Spleen (tissue), 11 donors: ENCODE measurements around the gene PACSIN1. TPM values are rescaled to one million over a fixed set of nuclear protein-coding genes. Genes with fewer than 3 reads are reported as not detected.

Source experiments
- DNase-seq: peaks from one replicate; pipeline ENCODE4 v3.0.0-alpha.2; 2020
- H3K27ac ChIP-seq, 8 donors: fragments of 200-600 bp; sonication (generic) in 7 of 8; 1 replicate in 4 of 8; 2 replicates in 4 of 8; pipeline versions ENCODE4 v1.5.0 to v1.8.0; 2016 to 2021; ENCODE audit warnings: inconsistent platforms in 4 of 8, mild to moderate bottlenecking in 4 of 8, moderate library complexity in 1 of 8
- H3K27me3 ChIP-seq, 7 donors: fragments of 200-600 bp; sonication (generic) in 6 of 7; replicated peaks in 1 of 7; 1 replicate in 4 of 7; 2 replicates in 3 of 7; pipeline versions ENCODE4 v1.5.0 to v1.8.0; 2016 to 2021; ENCODE audit warnings: inconsistent platforms in 3 of 7, mild to moderate bottlenecking in 1 of 7
- H3K36me3 ChIP-seq, 6 donors: fragments of 200-600 bp; sonication (generic) in 5 of 6; 1 replicate in 4 of 6; 2 replicates in 2 of 6; pipeline versions ENCODE4 v1.5.0 to v1.8.0; 2016 to 2021; ENCODE audit warnings: inconsistent platforms in 2 of 6
- H3K4me1 ChIP-seq, 6 donors: fragments of 200-600 bp; sonication (generic) in 5 of 6; 1 replicate in 3 of 6; 2 replicates in 3 of 6; pipeline versions ENCODE4 v1.5.0 to v1.8.0; 2016 to 2021; ENCODE audit warnings: inconsistent platforms in 3 of 6
- H3K4me3 ChIP-seq, 8 donors: fragments of 200-600 bp; sonication (generic) in 7 of 8; 1 replicate in 4 of 8; 2 replicates in 4 of 8; pipeline versions ENCODE4 v1.5.0 to v1.8.0; 2016 to 2021; ENCODE audit warnings: inconsistent platforms in 4 of 8, mild to moderate bottlenecking in 4 of 8, moderate library complexity in 2 of 8
- H3K9me3 ChIP-seq, 8 donors: fragments of 200-600 bp; sonication (generic) in 7 of 8; 1 replicate in 4 of 8; 2 replicates in 4 of 8; pipeline versions ENCODE4 v1.5.0 to v1.8.0; 2016 to 2021; ENCODE audit warnings: inconsistent platforms in 4 of 8
- POLR2A ChIP-seq, 3 donors: fragments of 450-650 bp; IDR thresholded peaks; one replicate each; pipeline ENCODE4 v1.5.1; 2017; ENCODE audit warnings: antibody characterized with exemption in 3 of 3, mild to moderate bottlenecking in 1 of 3
- POLR2AphosphoS5 ChIP-seq, 3 donors: sonication (generic); formaldehyde crosslinking; IDR thresholded peaks; one replicate each; pipeline ENCODE4 v1.5.1; 2017; ENCODE audit warnings: antibody characterized with exemption in 3 of 3
- WGBS, 5 donors: extraction: QIAGEN DNeasy Blood & Tissue Kit in 3 of 5; methylation state at CpG; one replicate each; pipeline versions ENCODE4 v1.1.5 to v1.1.7; 2013 to 2018; 5-methylcytosine and 5-hydroxymethylcytosine counted together
- intact Hi-C: fragments of 100-400 bp; cut with DNase I; formaldehyde crosslinking; loops from one replicate; pipeline ENCODE4 v1.15.0; 2023; ENCODE audit warnings: low total_unique reads
- polyA plus RNA-seq, 3 donors: library from polyadenylated mRNA; stranded (reverse); fragments of 200-250 nt; gene quantifications; one replicate each; pipeline ENCODE4 v1.2.1, GENCODE V29; 2013
- total RNA-seq, 7 donors: library from RNA; depleted of rRNA in 3 of 7; stranded (reverse); fragments of >200 nt in 3 of 7; fragmentation: NEBNext Ultra II Directional in 4 of 7; extraction: Animal tissue kit (Norgen Biotek cat#: 25700) in 4 of 7; gene quantifications; one replicate each; pipeline versions ENCODE4 v1.1.0 to v1.2.1, GENCODE V29; 2016 to 2021
- TF ChIP-seq, protein P1 (sequence below), 11 experiments: fragments of 200-600 bp in 7 of 11; fragments of 450-650 bp in 4 of 11; sonication (generic) in 4 of 11; IDR thresholded peaks in 8 of 11; conservative IDR thresholded peaks in 3 of 11; 1 replicate in 7 of 11; 2 replicates in 4 of 11; pipeline versions ENCODE4 v1.4.0 to v1.8.0; 2016 to 2021; ENCODE audit warnings: antibody characterized with exemption in 11 of 11, inconsistent platforms in 4 of 11, mild to moderate bottlenecking in 1 of 11
- donor health status: healthy with polysubstance abuse.
- donor health status: DM: no; HTN: no; CAD: no; lungs with moderate emphysema.
- donor health status: DM: no; HTN: no; CAD: no.
- donor health status: Bipolar disorder and iron deficiency.
- donor health status: healthy.
- donor health status: DM: no; HTN: no; CAD: no.
- donor health status: DM: yes; HTN: yes; CAD: no.

The PACSIN1 gene
- total and polyA plus RNA-seq, 10 donors = 0.66 to 2.8 (median 1.3) TPM

GRCh38 chr6:34535199-34535598, 69.3 kb downstream of the PACSIN1 start:
- TF ChIP-seq POLR2AphosphoS5 (IDR thresholded peaks at IDR 0.05) (no peak), POLR2A (IDR thresholded peaks at IDR 0.05) (no peak)
- TF ChIP-seq, protein P1, sequence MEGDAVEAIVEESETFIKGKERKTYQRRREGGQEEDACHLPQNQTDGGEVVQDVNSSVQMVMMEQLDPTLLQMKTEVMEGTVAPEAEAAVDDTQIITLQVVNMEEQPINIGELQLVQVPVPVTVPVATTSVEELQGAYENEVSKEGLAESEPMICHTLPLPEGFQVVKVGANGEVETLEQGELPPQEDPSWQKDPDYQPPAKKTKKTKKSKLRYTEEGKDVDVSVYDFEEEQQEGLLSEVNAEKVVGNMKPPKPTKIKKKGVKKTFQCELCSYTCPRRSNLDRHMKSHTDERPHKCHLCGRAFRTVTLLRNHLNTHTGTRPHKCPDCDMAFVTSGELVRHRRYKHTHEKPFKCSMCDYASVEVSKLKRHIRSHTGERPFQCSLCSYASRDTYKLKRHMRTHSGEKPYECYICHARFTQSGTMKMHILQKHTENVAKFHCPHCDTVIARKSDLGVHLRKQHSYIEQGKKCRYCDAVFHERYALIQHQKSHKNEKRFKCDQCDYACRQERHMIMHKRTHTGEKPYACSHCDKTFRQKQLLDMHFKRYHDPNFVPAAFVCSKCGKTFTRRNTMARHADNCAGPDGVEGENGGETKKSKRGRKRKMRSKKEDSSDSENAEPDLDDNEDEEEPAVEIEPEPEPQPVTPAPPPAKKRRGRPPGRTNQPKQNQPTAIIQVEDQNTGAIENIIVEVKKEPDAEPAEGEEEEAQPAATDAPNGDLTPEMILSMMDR (IDR thresholded peaks at IDR 0.05 in 8 of 11, conservative IDR thresholded peaks at IDR 0.05 in 3 of 11) = no peak
- 83 to 93% (median 89%) methylated on average over 4 to 6 of the region's 6 CpGs for WGBS, 5 donors

DNA sequence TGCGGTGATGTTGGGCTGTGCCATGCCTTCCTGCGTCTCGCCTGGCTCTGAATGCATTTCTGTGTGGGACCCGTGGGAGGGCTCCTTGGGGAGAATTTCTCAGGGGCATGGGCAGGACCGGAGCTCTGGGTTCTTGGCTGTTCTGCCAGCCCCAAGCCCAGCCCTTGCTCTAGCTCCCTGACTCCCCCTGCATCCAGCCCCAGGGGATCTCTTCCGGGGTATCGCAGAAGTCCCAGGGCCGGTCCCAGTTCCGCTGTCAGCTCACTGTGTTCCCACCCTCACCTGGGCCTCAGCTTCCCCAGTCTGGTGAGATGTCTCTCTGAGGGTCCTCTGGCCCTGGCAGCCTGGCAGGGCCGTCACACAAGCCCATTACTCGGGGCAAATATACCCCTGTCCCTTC, 69.8 kb downstream of the PACSIN1 start:
- DNase-seq = no peak
- H3K4me3 ChIP-seq = no peak overlapping the region
- H3K36me3 ChIP-seq = no peaks in the 10 kb centered on the region

More at GRCh38 chr6:34535199-34535598, 69.3 kb downstream of the PACSIN1 start:
- H3K4me3 ChIP-seq = no peak overlapping the region
- no peaks in the 10 kb centered on the region for H3K36me3 ChIP-seq
- H3K9me3 ChIP-seq = no peaks in the 10 kb centered on the region
- no peak for DNase-seq
- intact Hi-C loops = no loop called here
- no peak overlapping the region for H3K27ac ChIP-seq
- no peaks in the 10 kb centered on the region for H3K4me1 ChIP-seq
- H3K27me3 ChIP-seq = no peaks in the 10 kb centered on the region

GRCh38 chr6:34536251-34536958, 70.5 kb downstream of the PACSIN1 start:
- no peak for DNase-seq
- Histone ChIP-seq H3K4me3 (no peak overlapping the region), H3K27ac (no peak overlapping the region), H3K9me3 (no peaks in the 10 kb centered on the region), H3K4me1 (no peaks in the 10 kb centered on the region), H3K36me3 (no peaks in the 10 kb centered on the region), H3K27me3 (no peaks in the 10 kb centered on the region)
- TF ChIP-seq POLR2A (IDR thresholded peaks at IDR 0.05) = no peak
- TF ChIP-seq POLR2AphosphoS5 (IDR thresholded peaks at IDR 0.05) = no peak
- TF ChIP-seq, protein P1 (IDR thresholded peaks at IDR 0.05 in 8 of 11, conservative IDR thresholded peaks at IDR 0.05 in 3 of 11) = no peak
- intact Hi-C loops = no loop called here
- WGBS, 5 donors = 82 to 94% (median 90%) methylated on average over 2 to 3 of the region's 3 CpGs

More for the DNA sequence above, 69.8 kb downstream of the PACSIN1 start:
- H3K4me1 ChIP-seq = no peaks in the 10 kb centered on the region
- 79 to 94% (median 90%) methylated on average over 9 to 11 of the region's 11 CpGs for WGBS, 5 donors
- H3K27me3 ChIP-seq = no peaks in the 10 kb centered on the region
- intact Hi-C loops = no loop called here
- H3K9me3 ChIP-seq = no peaks in the 10 kb centered on the region
- H3K27ac ChIP-seq = no peak overlapping the region
- TF ChIP-seq POLR2A (IDR thresholded peaks at IDR 0.05) = no peak
- TF ChIP-seq, protein P1 (IDR thresholded peaks at IDR 0.05 in 8 of 11, conservative IDR thresholded peaks at IDR 0.05 in 3 of 11) = no peak

GRCh38 chr6:34536959-34537848, 71.3 kb downstream of the PACSIN1 start:
- Histone ChIP-seq H3K9me3 (no peaks in the 10 kb centered on the region), H3K36me3 (no peaks in the 10 kb centered on the region), H3K4me3 (no peak overlapping the region), H3K4me1 (no peaks in the 10 kb centered on the region), H3K27me3 (no peaks in the 10 kb centered on the region), H3K27ac (no peak overlapping the region)
- no peak for DNase-seq
- intact Hi-C loops = no loop called here
- WGBS, 5 donors = 86 to 95% (median 90%) methylated on average over 15 of the region's 15 CpGs
- TF ChIP-seq, protein P1 (IDR thresholded peaks at IDR 0.05 in 8 of 11, conservative IDR thresholded peaks at IDR 0.05 in 3 of 11) = no peak
- no peak for TF ChIP-seq POLR2AphosphoS5 (IDR thresholded peaks at IDR 0.05)
- no peak for TF ChIP-seq POLR2A (IDR thresholded peaks at IDR 0.05)
